Measurements from ENCODE around the gene RTP5.

- no peak for TF ChIP-seq POLR2A (IDR thresholded peaks at IDR 0.05; ENCODE audit: low read depth, low read length)
- no peak for TF ChIP-seq POLR2AphosphoS5 (IDR thresholded peaks at IDR 0.05; ENCODE audit: low read depth, low read length)
Measured at GRCh38 chr2:241846406-241846805, 23.1 kb upstream of the RTP5 start.

Measured in GM12892 (cell line).